Measurements from ENCODE around the gene TBK1. TPM values are rescaled to one million over a fixed set of nuclear protein-coding genes. Genes with fewer than 3 reads are reported as not detected.

TBK1 gene
- total and polyA plus RNA-seq, 9 of the 15 experiments (the other 6 are each of a cell fraction or from before 2014, with no cell fraction given) = 20.4 to 42.0 (median 27.8) TPM

GRCh38 chr12:64457032-64457431, 5.1 kb downstream of the TBK1 start (continued):
- no peak for TF ChIP-seq FOXP4 (CRISPR knock-in tag; IDR thresholded peaks at IDR 0.05; ENCODE audit: borderline replicate concordance)
- no peak for TF ChIP-seq ILK (tag; IDR thresholded peaks at IDR 0.05; ENCODE audit: borderline replicate concordance, low read depth)
- no peak for TF ChIP-seq EZH2 (IDR thresholded peaks at IDR 0.05; ENCODE audit: borderline replicate concordance, low read depth, low read length)
- TF ChIP-seq ZHX1 (conservative IDR thresholded peaks at IDR 0.05; ENCODE audit: low read length) = no peak
- no peak for TF ChIP-seq CBFA2T2 (conservative IDR thresholded peaks at IDR 0.05)
- no peak for TF ChIP-seq U2AF1 (optimal IDR thresholded peaks at IDR 0.05; ENCODE audit: low read depth, low read length)
- TF ChIP-seq IRF2 (CRISPR knock-in tag; IDR thresholded peaks at IDR 0.05) = no peak
- no peak for TF ChIP-seq POLR2B (IDR thresholded peaks at IDR 0.05; ENCODE audit: low read depth, partially characterized antibody)
- peak in 1 of 2 experiments; percentile 71; a peak in 2 of 4 replicates for TF ChIP-seq ARNT (IDR thresholded peaks at IDR 0.05)
- TF ChIP-seq E2F8 (IDR thresholded peaks at IDR 0.05; ENCODE audit: low read depth, partially characterized antibody) = no peak
- peak in 1 of 2 experiments; percentile 27; a peak in 1 of 4 replicates for TF ChIP-seq ETV6 (IDR thresholded peaks at IDR 0.05; ENCODE audit: borderline replicate concordance in 1 of 2, low read depth in 2 of 2, low read length in 1 of 2)
- TF ChIP-seq ETV6 (CRISPR knock-in tag; IDR thresholded peaks at IDR 0.05; ENCODE audit: borderline replicate concordance) = no peak
- TF ChIP-seq RB1 (IDR thresholded peaks at IDR 0.05; ENCODE audit: low read depth) = no peak
- no peak for TF ChIP-seq ZNF551 (CRISPR knock-in tag; IDR thresholded peaks at IDR 0.05)
- TF ChIP-seq NFIC (IDR thresholded peaks at IDR 0.05) = no peak
- TF ChIP-seq SPI1 (IDR thresholded peaks at IDR 0.05; ENCODE audit: borderline replicate concordance, low read depth, low read length) = 0 out of 2 replicates have a peak, but pooled peaks have one; percentile 43
- peak; percentile 50; the same call in 1 of the 2 replicates for TF ChIP-seq SOX6 (IDR thresholded peaks at IDR 0.05)
- TF ChIP-seq RFX7 (CRISPR knock-in tag; IDR thresholded peaks at IDR 0.05) = no peak
- TF ChIP-seq BRF2 (IDR thresholded peaks at IDR 0.05; ENCODE audit: borderline replicate concordance, insufficient read depth, insufficient read length) = no peak
- TF ChIP-seq ZFP1 (CRISPR knock-in tag; IDR thresholded peaks at IDR 0.05) = no peak
- TF ChIP-seq NRF1 (conservative IDR thresholded peaks at IDR 0.05 in 1 of 2, IDR thresholded peaks at IDR 0.05 in 1 of 2) = no peak
- TF ChIP-seq CSDE1 (IDR thresholded peaks at IDR 0.05) = no peak
